H9 (cell line): ENCODE measurements around the gene CCSER2. TPM values are rescaled to one million over a fixed set of nuclear protein-coding genes. Genes with fewer than 3 reads are reported as not detected.

Experiments
- DNase-seq: peaks from one replicate; pipeline ENCODE4 v3.0.0-alpha.2; 2017
- H2AFZ ChIP-seq: one replicate; pipeline ENCODE4 v1.6.1; 2013; ENCODE audit warnings: mild to moderate bottlenecking, low read length, control low read depth, moderate library complexity
- H2AK5ac ChIP-seq: 2 replicates; pipeline ENCODE4 v1.6.1; 2013; ENCODE audit warnings: low read length, control low read depth, mixed read lengths; ENCODE audit not compliant: insufficient read length
- H2BK120ac ChIP-seq: one replicate; pipeline ENCODE4 v1.6.1; 2013; ENCODE audit warnings: low read depth, mild to moderate bottlenecking, low read length, control low read depth, inconsistent platforms; ENCODE audit not compliant: poor library complexity, severe bottlenecking
- H2BK12ac ChIP-seq: 2 replicates; pipeline ENCODE4 v1.6.1; 2013; ENCODE audit warnings: low read length, control low read depth, mixed read lengths, low read depth; ENCODE audit not compliant: insufficient read length
- H2BK15ac ChIP-seq: 2 replicates; pipeline ENCODE4 v1.6.1; 2013; ENCODE audit warnings: low read depth, low read length, control low read depth
- H2BK20ac ChIP-seq: one replicate; pipeline ENCODE4 v1.6.1; 2013; ENCODE audit warnings: low read depth, mild to moderate bottlenecking, low read length, control low read depth, inconsistent platforms; ENCODE audit not compliant: poor library complexity, severe bottlenecking
- H2BK5ac ChIP-seq: 2 replicates; pipeline ENCODE4 v1.6.1; 2013; ENCODE audit warnings: low read length, control low read depth, mixed read lengths; ENCODE audit not compliant: insufficient read length
- H3K14ac ChIP-seq: 2 replicates; pipeline ENCODE4 v1.6.1; 2013; ENCODE audit warnings: low read length, control low read depth; ENCODE audit not compliant: insufficient read depth
- H3K18ac ChIP-seq: 2 replicates; pipeline ENCODE4 v1.6.1; 2013; ENCODE audit warnings: low read depth, mild to moderate bottlenecking, mixed read lengths, low read length, control low read depth; ENCODE audit not compliant: insufficient read length
- H3K23ac ChIP-seq: 2 replicates; pipeline ENCODE4 v1.6.1; 2013; ENCODE audit warnings: low read length, control low read depth, mixed read lengths, low read depth; ENCODE audit not compliant: insufficient read length
- H3K23me2 ChIP-seq: 2 replicates; pipeline ENCODE4 v1.6.1; 2013; ENCODE audit warnings: low read depth, mild to moderate bottlenecking, mixed read lengths, low read length, control low read depth; ENCODE audit not compliant: insufficient read length, poor library complexity, severe bottlenecking
- H3K27ac ChIP-seq: 2 replicates; pipeline ENCODE4 v1.5.1; 2013; ENCODE audit warnings: low read length, control low read depth, mixed read lengths, low read depth; ENCODE audit not compliant: insufficient read length
- H3K27me3 ChIP-seq: 2 replicates; pipeline ENCODE4 v1.6.1; 2013; ENCODE audit warnings: low read length, control low read depth, inconsistent platforms; ENCODE audit not compliant: insufficient read depth
- H3K4ac ChIP-seq: 2 replicates; pipeline ENCODE4 v1.6.1; 2013; ENCODE audit warnings: low read depth, mild to moderate bottlenecking, control low read depth, inconsistent platforms, low read length, moderate library complexity
- H3K4me1 ChIP-seq: 2 replicates; pipeline ENCODE4 v1.6.1; 2013; ENCODE audit warnings: low read length, control low read depth, inconsistent platforms; ENCODE audit not compliant: insufficient read depth
- H3K4me2 ChIP-seq: 2 replicates; pipeline ENCODE4 v1.6.1; 2013; ENCODE audit warnings: low read length, control low read depth, mixed read lengths; ENCODE audit not compliant: insufficient read length, insufficient read depth
- H3K56ac ChIP-seq: 2 replicates; pipeline ENCODE4 v1.6.1; 2013; ENCODE audit warnings: low read depth, mild to moderate bottlenecking, mixed read lengths, low read length, control low read depth; ENCODE audit not compliant: insufficient read length
- H3K79me1 ChIP-seq: 2 replicates; pipeline ENCODE4 v1.6.1; 2013; ENCODE audit warnings: low read depth, mild to moderate bottlenecking, moderate library complexity, low read length, control low read depth, inconsistent platforms; ENCODE audit not compliant: insufficient read depth, poor library complexity, severe bottlenecking
- H3K79me2 ChIP-seq: 2 replicates; pipeline ENCODE4 v1.6.1; 2013; ENCODE audit warnings: low read length, control low read depth, inconsistent platforms; ENCODE audit not compliant: insufficient read depth
- H3K9ac ChIP-seq: 2 replicates; pipeline ENCODE4 v1.6.1; 2013; ENCODE audit warnings: low read length, control low read depth, mixed read lengths; ENCODE audit not compliant: insufficient read length; ENCODE audit errors: extremely low read depth
- H3K9me3 ChIP-seq: one replicate; pipeline ENCODE4 v1.6.1; 2013; ENCODE audit warnings: low read depth, low read length, inconsistent platforms; ENCODE audit not compliant: control insufficient read depth
- H3T11ph ChIP-seq: one replicate; pipeline ENCODE4 v1.6.1; 2013; ENCODE audit warnings: mild to moderate bottlenecking, low read length, control low read depth, inconsistent platforms
- H4K20me1 ChIP-seq: one replicate; pipeline ENCODE4 v1.6.1; 2013; ENCODE audit not compliant: control insufficient read depth, insufficient read length, insufficient read depth
- H4K5ac ChIP-seq: 2 replicates; pipeline ENCODE4 v1.6.1; 2013; ENCODE audit warnings: low read depth, mild to moderate bottlenecking, mixed read lengths, low read length, control low read depth; ENCODE audit not compliant: insufficient read length
- H4K8ac ChIP-seq: replicated peaks from 2 replicates; pipeline ENCODE4 v1.6.1; 2013; ENCODE audit warnings: low read length, control low read depth, mixed read lengths, low read depth; ENCODE audit not compliant: insufficient read length
- H4K91ac ChIP-seq: 2 replicates; pipeline ENCODE4 v1.6.1; 2013; ENCODE audit warnings: low read depth, mild to moderate bottlenecking, moderate library complexity, mixed read lengths, low read length, control low read depth; ENCODE audit not compliant: insufficient read length
- H3K27ac Mint-ChIP-seq, 3 experiments: 2 replicates in 2 of 3; 3 replicates in 1 of 3; pipeline ENCODE4 v1.8.0; 2020 to 2021; ENCODE audit warnings: mixed read lengths in 3 of 3, mild to moderate bottlenecking in 1 of 3, moderate library complexity in 1 of 3
- H3K27me3 Mint-ChIP-seq: 2 replicates; pipeline ENCODE4 v1.8.0; 2021; ENCODE audit warnings: low read depth, mild to moderate bottlenecking, moderate library complexity, mixed read lengths
- H3K36me3 Mint-ChIP-seq, 3 experiments: 2 replicates in 2 of 3; 3 replicates in 1 of 3; pipeline ENCODE4 v1.8.0; 2020 to 2021; ENCODE audit warnings: low read depth in 3 of 3, mixed read lengths in 3 of 3; ENCODE audit not compliant: insufficient read depth in 1 of 3
- H3K4me1 Mint-ChIP-seq, 2 experiments: 2 replicates each; pipeline ENCODE4 v1.8.0; 2020; ENCODE audit warnings: mixed read lengths in 2 of 2
- H3K4me3 Mint-ChIP-seq, 2 experiments: 2 replicates in 1 of 2; 3 replicates in 1 of 2; pipeline ENCODE4 v1.8.0; 2020 to 2021; ENCODE audit warnings: mild to moderate bottlenecking in 2 of 2, mixed read lengths in 2 of 2, moderate library complexity in 1 of 2
- H3K9me3 Mint-ChIP-seq, 2 experiments: 2 replicates in 1 of 2; 3 replicates in 1 of 2; pipeline ENCODE4 v1.8.0; 2020; ENCODE audit warnings: mild to moderate bottlenecking in 2 of 2, mixed read lengths in 2 of 2, moderate library complexity in 1 of 2
- CTCF ChIP-seq: fragments of 200-600 bp; sonication (generic); conservative IDR thresholded peaks from 3 replicates; pipeline ENCODE4 v1.8.0; 2021; ENCODE audit warnings: antibody characterized with exemption, mild to moderate bottlenecking
- WGBS: extraction: QIAGEN DNeasy Blood & Tissue Kit; methylation state at CpG from one replicate; pipeline ENCODE4 v1.1.7; 2013; ENCODE audit warnings: missing lambda C conversion rate, low lambda C conversion rate, mixed read lengths; ENCODE audit not compliant: insufficient read length; ENCODE audit errors: extremely low coverage; 5-methylcytosine and 5-hydroxymethylcytosine counted together
- total RNA-seq: library from RNA; stranded (reverse); gene quantifications from 2 replicates; pipeline ENCODE4 v1.2.1, GENCODE V29; 2021

CCSER2 gene
- total RNA-seq, 1 experiment from 2014 or later = 22.2 TPM

GRCh38 chr10:84366041-84366440 lies 37.7 kb downstream of the CCSER2 start:
- no peaks in the 10 kb centered on the region for H3K27me3 ChIP-seq
- no peaks in the 10 kb centered on the region for H3K23me2 ChIP-seq
- no peaks in the 10 kb centered on the region for H4K20me1 ChIP-seq
- H3K9me3 ChIP-seq = no peaks in the 10 kb centered on the region
- no peak overlapping the region for H3K9ac ChIP-seq
- no peak overlapping the region for H3K4ac ChIP-seq
- no peak overlapping the region for H2BK120ac ChIP-seq
- no peak overlapping the region for H3K14ac ChIP-seq
- H2AFZ ChIP-seq = no peak overlapping the region
- H2BK5ac ChIP-seq = no peak overlapping the region
- H3K27ac ChIP-seq = no peak overlapping the region
- no peak overlapping the region for H2BK15ac ChIP-seq
- Mint-ChIP-seq H3K27me3 (no peaks in the 10 kb centered on the region), H3K4me3 (no peak overlapping the region), H3K36me3 (peaks cover 0 to 12% (median 3%) of the 10 kb centered on the region in 3 experiments; a peak in 5 of 7 replicates), H3K9me3 (no peaks in the 10 kb centered on the region), H3K27ac (no peak overlapping the region), H3K4me1 (peaks cover 13 to 15% of the 10 kb centered on the region in 2 experiments)
- H3K4me2 ChIP-seq = no peak overlapping the region
- no peak overlapping the region for H2BK12ac ChIP-seq
- H4K8ac ChIP-seq = no peak overlapping the region
- no peak for DNase-seq
- no peaks in the 10 kb centered on the region for H3K79me1 ChIP-seq
- H3K18ac ChIP-seq = no peak overlapping the region
- no CpG with 5 or more reads among the region's 4 CpGs for WGBS
- peaks cover 6% of the 10 kb centered on the region; the same call in 1 of the 2 replicates for H3K79me2 ChIP-seq
- 0 out of 2 replicates have a peak, but pooled peaks cover 2% of the 10 kb centered on the region for H3K4me1 ChIP-seq
- no peak overlapping the region for H2AK5ac ChIP-seq
- no peak for TF ChIP-seq CTCF
- H4K5ac ChIP-seq = no peak overlapping the region
- no peak overlapping the region for H3T11ph ChIP-seq
- no peak overlapping the region for H3K23ac ChIP-seq
- H4K91ac ChIP-seq = no peak overlapping the region
- H3K56ac ChIP-seq = no peak overlapping the region
- H2BK20ac ChIP-seq = no peak overlapping the region
